ENCODE measurements around the gene CD6. TPM values are rescaled to one million over a fixed set of nuclear protein-coding genes. Genes with fewer than 3 reads are reported as not detected.

Gene CD6
- total and polyA plus RNA-seq, 3 experiments from 2014 or later, result 156 to 233 (median 229) TPM

DNA sequence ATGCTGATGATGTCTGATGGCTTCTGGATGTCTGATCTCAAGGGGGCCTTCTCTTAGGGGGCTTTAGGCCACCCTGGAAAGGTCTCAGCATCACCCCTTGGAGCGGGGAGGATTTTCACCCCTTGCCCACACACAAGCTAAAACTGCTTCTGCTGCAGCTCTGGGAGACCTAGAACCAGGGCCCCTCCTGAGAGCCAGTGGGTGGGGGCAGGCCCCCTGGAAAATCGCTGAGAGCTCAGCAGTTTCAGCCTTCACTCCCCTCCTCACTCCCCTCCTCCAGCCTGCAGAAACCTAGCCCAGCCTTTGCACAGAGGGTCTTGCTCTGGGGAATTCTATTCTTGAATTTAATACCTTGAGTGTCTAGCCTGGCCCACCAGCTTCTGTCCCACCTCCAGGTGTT, 17.2 kb downstream of the CD6 start:
- Histone ChIP-seq H3K4me1 (ENCODE audit: insufficient read depth, low read length) (peaks cover 77% of the 10 kb centered on the region), H3K27ac (ENCODE audit: low read depth, low read length) (no peak overlapping the region), H3K4me3 (ENCODE audit: low read length) (peak overlapping the region; percentile 10), H3K27me3 (ENCODE audit: insufficient read depth, low read length, poor library complexity, severe bottlenecking) (no peaks in the 10 kb centered on the region), H3K36me3 (ENCODE audit: insufficient read depth, low read length) (peaks cover 28% of the 10 kb centered on the region), H3K9me3 (ENCODE audit: low read length) (no peaks in the 10 kb centered on the region)
- DNase-seq, result no peak
- Mint-ChIP-seq H3K4me1 (peaks cover 73 to 90% (median 84%) of the 10 kb centered on the region in 3 donors), H3K9me3 (no peaks in the 10 kb centered on the region), H3K4me3 (peak overlapping the region in 4 of 7 donors; percentile 17 to 61 (median 44)), H3K27ac (peak overlapping the region; percentile 85 to 99 (median 94)), H3K27me3 (no peaks in the 10 kb centered on the region), H3K36me3 (peaks cover 6 to 78% (median 20%) of the 10 kb centered on the region in 3 donors)
- CTCF ChIA-PET, result interaction anchor here (1.2 kb wide), 1 partner anchor 73 kb away, joined by 3 read pairs; no protein-coding TSS in a partner anchor
- POLR2A ChIA-PET, result interaction anchor here (0.6 to 1.5 kb wide), 3 partner anchors 11 to 123 kb away, joined by 4 to 11 read pairs (median 10); no protein-coding TSS in a partner anchor

DNA sequence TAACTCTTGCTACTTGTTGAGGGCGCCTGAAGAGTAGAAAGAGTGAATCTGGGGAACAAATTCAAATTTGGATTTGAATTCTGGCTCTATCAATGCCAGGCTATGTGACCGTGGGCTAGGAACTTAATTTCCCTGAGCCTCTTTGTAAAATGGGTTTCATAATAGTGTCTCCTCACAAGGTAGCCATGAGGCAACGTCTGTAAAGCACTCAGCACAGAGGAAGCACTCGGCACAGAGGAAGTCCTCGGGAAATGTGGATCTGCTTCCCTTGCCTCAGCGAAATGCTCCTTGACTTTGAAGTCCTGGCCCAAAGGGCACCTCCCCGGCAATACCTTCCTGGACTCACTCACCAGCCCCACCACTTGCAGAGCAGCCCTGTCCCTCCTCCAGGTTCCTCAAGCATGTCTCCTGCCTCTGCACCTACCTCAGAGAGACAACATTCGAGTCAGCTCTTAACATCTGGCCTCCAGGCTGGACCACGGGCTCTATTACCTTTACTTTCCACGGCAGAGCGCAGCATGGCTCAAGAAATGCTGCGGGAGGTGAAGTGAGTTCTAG, 17.7 kb downstream of the CD6 start:
- Mint-ChIP-seq H3K27ac (peak overlapping the region; percentile 85 to 99 (median 94)), H3K9me3 (no peaks in the 10 kb centered on the region), H3K4me1 (peaks cover 72 to 90% (median 84%) of the 10 kb centered on the region in 3 donors), H3K36me3 (peaks cover 3 to 78% (median 19%) of the 10 kb centered on the region in 3 donors), H3K4me3 (peak overlapping the region in 4 of 7 donors; percentile 29 to 61 (median 54)), H3K27me3 (no peaks in the 10 kb centered on the region)
- no peaks in the 10 kb centered on the region for H3K9me3 ChIP-seq (ENCODE audit: low read length)
- peaks cover 77% of the 10 kb centered on the region for H3K4me1 ChIP-seq (ENCODE audit: insufficient read depth, low read length)
- ChIA-PET POLR2A (no interaction called here), CTCF (no interaction called here)
- peaks cover 31% of the 10 kb centered on the region for H3K36me3 ChIP-seq (ENCODE audit: insufficient read depth, low read length)
- no peak overlapping the region for H3K27ac ChIP-seq (ENCODE audit: low read depth, low read length)
- DNase-seq, result no peak
- no peaks in the 10 kb centered on the region for H3K27me3 ChIP-seq (ENCODE audit: insufficient read depth, low read length, poor library complexity, severe bottlenecking)
- no peak overlapping the region for H3K4me3 ChIP-seq (ENCODE audit: low read length)

DNA sequence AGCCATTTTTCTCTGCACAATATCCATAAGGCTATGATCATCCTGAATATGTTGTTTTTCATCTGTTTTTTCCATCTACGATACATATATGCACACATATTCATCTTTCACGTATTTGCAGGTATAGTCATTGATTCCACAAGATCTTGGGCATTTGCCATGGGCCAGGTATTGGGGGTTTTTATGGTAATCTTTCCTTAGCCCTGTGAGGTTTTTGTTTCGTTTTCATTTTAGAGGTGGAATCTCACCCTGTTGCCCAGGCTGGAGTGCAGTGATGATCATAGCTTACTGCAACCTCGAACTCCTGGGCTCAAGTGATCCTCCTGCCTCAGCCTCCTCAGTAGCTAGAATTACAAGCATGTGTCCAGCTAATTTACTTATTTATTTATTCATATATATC, 20.0 kb downstream of the CD6 start:
- ChIA-PET CTCF (interaction anchor here (0.9 to 3.2 kb wide), 4 partner anchors 9 to 80 kb away, joined by 3 to 10 read pairs (median 4); no protein-coding TSS in a partner anchor), POLR2A (interaction anchor here (0.7 kb wide), 2 partner anchors 9 to 85 kb away, joined by 3 to 4 read pairs; no protein-coding TSS in a partner anchor)
- H3K4me1 ChIP-seq (ENCODE audit: insufficient read depth, low read length), result peaks cover 80% of the 10 kb centered on the region
- peak overlapping the region in 3 of 7 donors; percentile 9 to 63 (median 16) for H3K4me3 Mint-ChIP-seq
- H3K36me3 Mint-ChIP-seq, result peaks cover 6 to 86% (median 27%) of the 10 kb centered on the region in 3 donors
- H3K27me3 Mint-ChIP-seq, result no peaks in the 10 kb centered on the region
- H3K27ac ChIP-seq (ENCODE audit: low read depth, low read length), result no peak overlapping the region
- H3K36me3 ChIP-seq (ENCODE audit: insufficient read depth, low read length), result peaks cover 52% of the 10 kb centered on the region
- no peaks in the 10 kb centered on the region for H3K9me3 Mint-ChIP-seq
- H3K4me1 Mint-ChIP-seq, result peaks cover 61 to 90% (median 85%) of the 10 kb centered on the region in 3 donors
- peak overlapping the region in 7 of 8 donors; percentile 23 to 88 (median 53) for H3K27ac Mint-ChIP-seq
- DNase-seq, result peak in 1 of 5 donors; percentile 7
- H3K4me3 ChIP-seq (ENCODE audit: low read length), result no peak overlapping the region
- H3K9me3 ChIP-seq (ENCODE audit: low read length), result no peaks in the 10 kb centered on the region
- H3K27me3 ChIP-seq (ENCODE audit: insufficient read depth, low read length, poor library complexity, severe bottlenecking), result no peaks in the 10 kb centered on the region

DNA sequence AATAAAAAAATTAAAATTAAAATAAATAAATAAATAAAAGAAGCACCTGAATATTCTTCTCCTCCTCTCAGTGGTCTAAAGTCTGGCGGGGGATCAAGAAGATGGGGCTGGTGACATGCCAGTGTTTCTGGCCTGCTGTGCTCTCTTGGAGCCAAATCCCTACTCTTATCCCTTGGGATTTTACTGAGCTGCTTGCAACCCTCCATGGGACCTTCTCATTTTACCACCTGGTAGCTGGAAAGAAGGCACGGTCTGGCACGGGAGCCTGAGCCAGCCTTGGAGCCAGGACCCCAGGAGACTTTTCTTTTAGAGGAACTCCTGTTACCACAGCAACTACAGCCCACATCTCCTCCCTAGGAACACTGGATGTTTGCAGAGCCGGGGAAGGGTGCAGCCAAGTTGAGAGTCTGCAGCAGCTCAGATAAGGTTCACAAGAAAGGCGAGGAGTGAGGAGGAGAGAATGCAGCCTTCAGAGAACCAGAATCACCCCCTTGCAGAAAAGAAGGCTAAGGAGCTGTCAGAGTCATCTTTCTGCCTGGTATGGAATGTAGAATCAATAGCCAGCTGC, 21.4 kb downstream of the CD6 start:
- Histone ChIP-seq H3K4me1 (ENCODE audit: insufficient read depth, low read length) (peaks cover 69% of the 10 kb centered on the region), H3K27me3 (ENCODE audit: insufficient read depth, low read length, poor library complexity, severe bottlenecking) (no peaks in the 10 kb centered on the region), H3K27ac (ENCODE audit: low read depth, low read length) (no peak overlapping the region), H3K9me3 (ENCODE audit: low read length) (no peaks in the 10 kb centered on the region), H3K36me3 (ENCODE audit: insufficient read depth, low read length) (peaks cover 53% of the 10 kb centered on the region), H3K4me3 (ENCODE audit: low read length) (peak overlapping the region; percentile 34)
- H3K27me3 Mint-ChIP-seq, result no peaks in the 10 kb centered on the region
- H3K36me3 Mint-ChIP-seq, result peaks cover 6 to 78% (median 20%) of the 10 kb centered on the region in 3 donors
- peak overlapping the region in 4 of 7 donors; percentile 14 to 53 (median 50) for H3K4me3 Mint-ChIP-seq
- peak overlapping the region in 7 of 8 donors; percentile 67 to 88 (median 83) for H3K27ac Mint-ChIP-seq
- ChIA-PET POLR2A (interaction anchor here (1.1 kb wide), 2 partner anchors 8 to 87 kb away, joined by 3 read pairs; no protein-coding TSS in a partner anchor), CTCF (interaction anchor here (1.0 to 3.2 kb wide), 5 partner anchors 11 to 137 kb away, joined by 3 to 10 read pairs (median 3); partner anchors contain the start of gene CD6)
- DNase-seq, result no peak
- H3K4me1 Mint-ChIP-seq, result peaks cover 48 to 86% (median 77%) of the 10 kb centered on the region in 3 donors
- no peaks in the 10 kb centered on the region for H3K9me3 Mint-ChIP-seq

DNA sequence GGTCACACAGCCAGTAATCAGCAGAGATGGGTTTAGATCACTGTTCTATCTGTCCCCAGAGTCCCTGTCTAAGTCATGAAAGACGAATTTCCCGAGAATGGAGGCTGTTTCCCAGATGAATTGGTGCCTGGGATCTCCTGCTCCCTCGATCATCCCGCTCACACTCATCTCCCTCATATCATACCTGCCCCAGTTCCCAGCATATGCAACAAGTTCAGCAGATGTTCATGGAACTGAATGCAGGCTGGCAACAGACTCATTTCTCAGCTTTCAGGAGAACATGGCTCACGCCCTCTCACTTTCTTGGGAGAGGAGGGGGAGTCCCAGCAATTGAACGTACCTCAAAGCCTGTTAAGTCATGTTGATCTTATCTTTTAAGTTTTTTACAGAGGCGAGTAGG, 22.1 kb downstream of the CD6 start:
- H3K4me1 Mint-ChIP-seq, result peaks cover 52 to 86% (median 77%) of the 10 kb centered on the region in 3 donors
- no peaks in the 10 kb centered on the region for H3K9me3 Mint-ChIP-seq
- peaks cover 6 to 77% (median 20%) of the 10 kb centered on the region in 3 donors for H3K36me3 Mint-ChIP-seq

DNA sequence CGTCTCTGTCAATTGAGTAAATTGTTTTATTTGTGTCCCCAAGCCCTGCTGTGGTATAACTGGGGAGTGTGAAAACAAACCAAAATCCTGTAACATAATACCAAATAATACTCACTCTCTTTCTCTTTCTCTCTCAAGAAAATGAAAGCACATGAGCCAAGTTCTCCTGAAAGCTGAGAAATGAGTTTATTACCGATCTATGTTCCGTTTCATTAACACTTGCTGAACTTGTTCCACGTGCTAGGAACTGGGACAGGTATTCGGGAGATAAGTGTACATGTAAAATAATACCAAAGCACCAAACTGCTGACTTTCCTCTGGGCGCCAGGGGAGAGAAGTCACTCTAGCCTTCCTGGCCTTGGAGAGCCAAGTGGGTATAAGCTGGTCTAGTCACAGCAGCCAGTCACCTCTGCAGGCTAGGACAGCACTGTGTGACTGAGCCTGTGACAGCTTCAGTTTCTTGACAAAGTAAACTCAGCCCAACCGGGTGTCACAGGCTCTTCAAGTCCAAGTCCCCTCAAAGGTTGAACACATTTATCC, 23.1 kb downstream of the CD6 start:
- Mint-ChIP-seq H3K27me3 (no peaks in the 10 kb centered on the region), H3K4me1 (peaks cover 45 to 84% (median 76%) of the 10 kb centered on the region in 3 donors), H3K4me3 (peak overlapping the region in 6 of 7 donors; percentile 15 to 82 (median 53)), H3K36me3 (peaks cover 6 to 73% (median 16%) of the 10 kb centered on the region in 3 donors), H3K9me3 (no peaks in the 10 kb centered on the region), H3K27ac (peak overlapping the region; percentile 63 to 89 (median 80))
- Histone ChIP-seq H3K36me3 (ENCODE audit: insufficient read depth, low read length) (peaks cover 41% of the 10 kb centered on the region), H3K4me1 (ENCODE audit: insufficient read depth, low read length) (peaks cover 59% of the 10 kb centered on the region), H3K27ac (ENCODE audit: low read depth, low read length) (no peak overlapping the region), H3K9me3 (ENCODE audit: low read length) (no peaks in the 10 kb centered on the region), H3K27me3 (ENCODE audit: insufficient read depth, low read length, poor library complexity, severe bottlenecking) (no peaks in the 10 kb centered on the region), H3K4me3 (ENCODE audit: low read length) (no peak overlapping the region)
- CTCF ChIA-PET, result interaction anchor here (1.0 to 1.2 kb wide), 2 partner anchors 8 to 23 kb away, joined by 3 read pairs; no protein-coding TSS in a partner anchor
- DNase-seq, result no peak
- POLR2A ChIA-PET, result no interaction called here

More for the DNA sequence above, 22.1 kb downstream of the CD6 start:
- Histone ChIP-seq H3K27ac (ENCODE audit: low read depth, low read length) (no peak overlapping the region), H3K27me3 (ENCODE audit: insufficient read depth, low read length, poor library complexity, severe bottlenecking) (no peaks in the 10 kb centered on the region), H3K4me3 (ENCODE audit: low read length) (no peak overlapping the region), H3K4me1 (ENCODE audit: insufficient read depth, low read length) (peaks cover 69% of the 10 kb centered on the region), H3K36me3 (ENCODE audit: insufficient read depth, low read length) (peaks cover 46% of the 10 kb centered on the region), H3K9me3 (ENCODE audit: low read length) (no peaks in the 10 kb centered on the region)
- H3K27ac Mint-ChIP-seq, result peak overlapping the region; percentile 59 to 88 (median 84)
- POLR2A ChIA-PET, result interaction anchor here (1.1 kb wide), 2 partner anchors 9 to 87 kb away, joined by 3 read pairs; no protein-coding TSS in a partner anchor
- H3K27me3 Mint-ChIP-seq, result no peaks in the 10 kb centered on the region
- CTCF ChIA-PET, result interaction anchor here (1.0 to 3.2 kb wide), 4 partner anchors 10 to 136 kb away, joined by 3 to 10 read pairs (median 5); partner anchors contain the start of gene CD6
- no peak for DNase-seq
- peak overlapping the region in 4 of 7 donors; percentile 11 to 73 (median 50) for H3K4me3 Mint-ChIP-seq

DNA sequence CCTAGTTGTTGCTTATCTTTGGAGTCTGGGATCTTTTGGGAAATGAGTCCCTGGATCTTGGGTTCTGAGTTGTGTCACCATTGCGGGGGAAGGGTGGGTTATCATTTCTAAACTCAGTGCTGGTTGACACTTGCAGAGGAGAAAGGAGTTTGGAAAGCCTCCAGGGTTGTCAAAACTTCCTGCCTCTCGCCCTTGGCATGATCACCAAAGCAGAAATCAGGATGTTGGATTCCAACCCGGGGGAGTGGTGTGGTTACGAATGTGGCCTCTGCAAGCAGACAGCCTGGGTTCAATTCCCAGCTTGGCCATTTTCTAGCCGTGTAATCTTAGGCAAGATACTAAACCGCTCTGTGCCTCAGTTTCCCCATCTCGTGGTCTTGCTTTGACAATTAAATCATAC, 24.3 kb downstream of the CD6 start:
- Mint-ChIP-seq H3K4me1 (peaks cover 43 to 82% (median 73%) of the 10 kb centered on the region in 3 donors), H3K27ac (peak overlapping the region in 6 of 8 donors; percentile 54 to 84 (median 73)), H3K4me3 (peak overlapping the region in 2 of 7 donors; percentile 72 to 78), H3K9me3 (no peaks in the 10 kb centered on the region), H3K27me3 (no peaks in the 10 kb centered on the region), H3K36me3 (peaks cover 6 to 73% (median 18%) of the 10 kb centered on the region in 3 donors)
- POLR2A ChIA-PET, result no interaction called here
- Histone ChIP-seq H3K4me3 (ENCODE audit: low read length) (no peak overlapping the region), H3K9me3 (ENCODE audit: low read length) (no peaks in the 10 kb centered on the region), H3K27me3 (ENCODE audit: insufficient read depth, low read length, poor library complexity, severe bottlenecking) (no peaks in the 10 kb centered on the region), H3K4me1 (ENCODE audit: insufficient read depth, low read length) (peaks cover 60% of the 10 kb centered on the region), H3K36me3 (ENCODE audit: insufficient read depth, low read length) (peaks cover 41% of the 10 kb centered on the region), H3K27ac (ENCODE audit: low read depth, low read length) (no peak overlapping the region)
- no peak for DNase-seq
- CTCF ChIA-PET, result interaction anchor here (1.0 to 1.9 kb wide), 2 partner anchors 9 to 24 kb away, joined by 3 to 5 read pairs; no protein-coding TSS in a partner anchor
